HepG2 (cell line): ENCODE results near the gene PRKCE. TPM values are rescaled to one million over a fixed set of nuclear protein-coding genes. Genes with fewer than 3 reads are reported as not detected.
A peak's percentile ranks its signal among the peaks of the same experiment; 100 is the strongest.

Experiments used
- ATAC-seq: fragments of 200-7000 bp; cut with Tn5 transposase; 3 replicates; pipeline ENCODE4 v1.9.1; 2020; ENCODE audit warnings: mild to moderate bottlenecking, moderate library complexity
- BruUV-seq: library from RNA; stranded (reverse); fragments of 400-500 nt; replicated peaks from 2 replicates; lab custom pipeline; 2021; lab: Mats Ljungman, UMichigan
- CTCF ChIA-PET: fragments of 300-600 bp; formaldehyde crosslinking; extraction: SDS; loops from one replicate; lab custom pipeline; 2021; ENCODE audit warnings: low total read pairs, inconsistent platforms, low intra/inter-chr PET ratio; lab: Yijun Ruan, JAX
- POLR2A ChIA-PET: fragments of 350-600 bp; sonication (Branson Sonifier 250); formaldehyde crosslinking; loops from one replicate; lab custom pipeline; 2020; ENCODE audit warnings: antibody characterized with exemption, inconsistent platforms; lab: Yijun Ruan, JAX
- DNase-seq: peaks from one replicate; pipeline ENCODE4 v3.0.0-alpha.2; 2015; ENCODE audit warnings: low spot score
- FAIRE-seq: peaks from 3 replicates; lab custom pipeline; 2011; peaks lifted over from hg19 to GRCh38; lab: Jason Lieb, UNC
- H2AFZ ChIP-seq: one replicate; pipeline ENCODE4 v1.6.1; 2011; ENCODE audit warnings: low read length, inconsistent platforms
- H3K27ac ChIP-seq: fragments of 300-600 bp; 3 replicates; pipeline ENCODE4 v1.8.0; 2011; ENCODE audit warnings: mixed run types, mild to moderate bottlenecking, mixed read lengths, low read length, inconsistent platforms; ENCODE audit not compliant: insufficient read depth; ENCODE audit errors: extremely low read length
- H3K27me3 ChIP-seq, 2 experiments: fragments of 200-600 bp in 1 of 2; 2 replicates in 1 of 2; 3 replicates in 1 of 2; pipeline versions ENCODE4 v1.6.0 to v1.8.0; 2011; ENCODE audit warnings: low read length in 2 of 2, mild to moderate bottlenecking in 2 of 2, moderate library complexity in 2 of 2, inconsistent platforms in 1 of 2; ENCODE audit not compliant: insufficient read depth in 2 of 2, control insufficient read depth in 1 of 2
- H3K36me3 ChIP-seq, 2 experiments: fragments of 200-600 bp in 1 of 2; replicated peaks in 1 of 2; 2 replicates in 1 of 2; 3 replicates in 1 of 2; pipeline versions ENCODE4 v1.5.1 to v1.8.0; 2011; ENCODE audit warnings: low read length in 2 of 2, inconsistent platforms in 1 of 2; ENCODE audit not compliant: insufficient read depth in 2 of 2, control insufficient read depth in 1 of 2
- H3K4me1 ChIP-seq: 2 replicates; pipeline ENCODE4 v1.5.1; 2012; ENCODE audit warnings: low read length, inconsistent platforms; ENCODE audit not compliant: insufficient read depth
- H3K4me2 ChIP-seq: 2 replicates; pipeline ENCODE4 v1.6.0; 2011; ENCODE audit warnings: low read depth, low read length, inconsistent platforms
- H3K4me3 ChIP-seq, 3 experiments: fragments of 200-600 bp in 1 of 3; sonication (generic), shearing (Covaris generic) in 1 of 3; replicated peaks in 1 of 3; 2 replicates each; pipeline ENCODE4 v1.5.1; 2011 to 2016; ENCODE audit warnings: low read length in 3 of 3, inconsistent platforms in 2 of 3, low read depth in 2 of 3, mild to moderate bottlenecking in 2 of 3, control low read depth in 1 of 3, mixed read lengths in 1 of 3; ENCODE audit not compliant: insufficient read depth in 1 of 3
- H3K79me2 ChIP-seq: one replicate; pipeline ENCODE4 v1.6.1; 2011; ENCODE audit warnings: low read length, inconsistent platforms; ENCODE audit not compliant: insufficient read depth
- H3K9ac ChIP-seq: 2 replicates; pipeline ENCODE4 v1.6.0; 2011; ENCODE audit warnings: mild to moderate bottlenecking, low read depth, low read length, inconsistent platforms; ENCODE audit not compliant: insufficient read depth
- H3K9me3 ChIP-seq: 2 replicates; pipeline ENCODE4 v1.5.1; 2012; ENCODE audit warnings: mild to moderate bottlenecking, low read length
- H4K20me1 ChIP-seq: 2 replicates; pipeline ENCODE4 v1.6.0; 2011; ENCODE audit warnings: inconsistent platforms, mild to moderate bottlenecking, low read length, moderate library complexity; ENCODE audit not compliant: insufficient read depth
- ATF7 ChIP-seq, 2 experiments: fragments of 450-650 bp in 1 of 2; sonication (generic) in 1 of 2; formaldehyde crosslinking in 1 of 2; IDR thresholded peaks; 2 replicates each; pipeline versions ENCODE4 v1.4.0 to v1.6.1; 2016 to 2020; ENCODE audit warnings: antibody characterized with exemption in 1 of 2, mild to moderate bottlenecking in 1 of 2, missing genetic modification reagents in 1 of 2
- CEBPB ChIP-seq: IDR thresholded peaks from 2 replicates; pipeline ENCODE4 v1.6.1; 2011; ENCODE audit warnings: low read depth, low read length, improper control_type of control experiment, borderline replicate concordance
- ZNF652 ChIP-seq: IDR thresholded peaks from 2 replicates; pipeline ENCODE4 v1.6.1; 2016; ENCODE audit warnings: low read depth, borderline replicate concordance
- ZZZ3 ChIP-seq: sonication (generic); formaldehyde crosslinking; IDR thresholded peaks from 2 replicates; pipeline ENCODE4 v1.4.0; 2020; ENCODE audit warnings: missing genetic modification reagents, mild to moderate bottlenecking, borderline replicate concordance
- WGBS: methylation state at CpG from one replicate; pipeline ENCODE4 v1.1.6; 2017; ENCODE audit warnings: low lambda C conversion rate; 5-methylcytosine and 5-hydroxymethylcytosine counted together
- in situ Hi-C: cut with HindIII; loops from 2 replicates; pipeline ENCODE4 v1.10.0; 2017; ENCODE audit warnings: low pct_unique_long_range_greater_than_20kb; ENCODE audit not compliant: extremely low pct_ligation_motif_present
- intact Hi-C: fragments of 100-400 bp; cut with micrococcal nuclease; formaldehyde crosslinking; loops from one replicate; pipeline ENCODE4 v1.10.0; 2022; ENCODE audit not compliant: unreplicated experiment
- polyA plus RNA-seq, 8 experiments: library from polyadenylated mRNA; depleted of rRNA in 3 of 8; stranded (reverse) in 7 of 8; unstranded in 1 of 8; fragments of >200 nt; fragmentation: Illumina TruSeq in 4 of 8; extraction: Trizol in 4 of 8; gene quantifications; 2 replicates each; pipeline versions ENCODE4 v1.2.1 to v1.2.3, GENCODE V29; 2011 to 2016; ENCODE audit warnings: low read depth in 4 of 8, missing spikeins in 1 of 8, mixed read lengths in 1 of 8; ENCODE audit not compliant: insufficient read depth in 1 of 8
- total RNA-seq, 5 experiments: library from RNA; depleted of rRNA; stranded (reverse); fragments of >200 nt; fragmentation: Illumina TruSeq; extraction: Trizol; gene quantifications; 2 replicates each; pipeline ENCODE4 v1.2.3, GENCODE V29; 2016; ENCODE audit warnings: low read depth in 1 of 5
- TF ChIP-seq, protein P1 (sequence below), 2 experiments: fragments of 450-650 bp in 1 of 2; sonication (generic) in 1 of 2; formaldehyde crosslinking; IDR thresholded peaks; 2 replicates each; pipeline versions ENCODE4 v1.5.0 to v1.8.0; 2020 to 2022; ENCODE audit warnings: mild to moderate bottlenecking in 1 of 2, missing genetic modification reagents in 1 of 2
- TF ChIP-seq, protein P2 (sequence below): sonication (generic); formaldehyde crosslinking; IDR thresholded peaks from 2 replicates; pipeline ENCODE4 v1.5.1; 2020; ENCODE audit warnings: mild to moderate bottlenecking, missing genetic modification reagents, moderate library complexity

Gene PRKCE
- total and polyA plus RNA-seq, 2 of the 13 experiments (the other 11 are each of a cell fraction or from before 2014, with no cell fraction given) = 1.0 to 3.9 TPM

DNA sequence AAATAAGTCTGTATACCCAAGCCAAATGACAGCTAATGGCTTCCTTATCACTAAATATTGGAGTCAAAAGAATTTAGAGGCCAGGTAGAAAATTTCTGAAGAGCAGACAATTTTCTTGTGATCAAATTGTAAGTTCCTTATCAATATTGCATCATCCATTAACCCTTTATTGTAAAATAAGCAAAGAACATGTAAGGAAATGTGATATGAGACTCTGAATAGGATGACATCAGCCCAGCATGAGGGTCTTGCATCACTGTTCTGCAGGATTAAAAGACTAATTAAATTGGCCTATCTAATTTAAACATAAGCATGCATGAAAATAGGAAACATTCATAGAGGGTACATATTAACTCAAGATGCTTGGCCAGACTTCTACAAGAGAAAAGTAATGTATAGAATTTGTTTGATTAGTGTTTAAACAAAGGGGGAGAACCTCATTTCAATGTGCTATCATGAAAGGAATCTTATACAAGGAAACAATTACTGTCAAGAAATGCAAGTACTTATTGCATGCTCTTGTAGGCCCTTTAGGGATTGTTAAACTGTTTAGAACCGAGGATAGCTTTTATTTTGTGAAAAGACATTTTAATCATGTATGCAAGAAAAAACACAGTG is 302.9 kb downstream of the PRKCE start:
- Histone ChIP-seq H3K27ac (no peak overlapping the region), H3K79me2 (no peaks in the 10 kb centered on the region), H3K9me3 (no peaks in the 10 kb centered on the region)
- peak; percentile 80 for TF ChIP-seq ATF7 (IDR thresholded peaks at IDR 0.05)
- TF ChIP-seq ATF7 (CRISPR knock-in tag; IDR thresholded peaks at IDR 0.05) = no peak
- no peak for TF ChIP-seq ZZZ3 (CRISPR knock-in tag)
- TF ChIP-seq, protein P1, sequence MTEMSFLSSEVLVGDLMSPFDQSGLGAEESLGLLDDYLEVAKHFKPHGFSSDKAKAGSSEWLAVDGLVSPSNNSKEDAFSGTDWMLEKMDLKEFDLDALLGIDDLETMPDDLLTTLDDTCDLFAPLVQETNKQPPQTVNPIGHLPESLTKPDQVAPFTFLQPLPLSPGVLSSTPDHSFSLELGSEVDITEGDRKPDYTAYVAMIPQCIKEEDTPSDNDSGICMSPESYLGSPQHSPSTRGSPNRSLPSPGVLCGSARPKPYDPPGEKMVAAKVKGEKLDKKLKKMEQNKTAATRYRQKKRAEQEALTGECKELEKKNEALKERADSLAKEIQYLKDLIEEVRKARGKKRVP (CRISPR knock-in tag; IDR thresholded peaks at IDR 0.05) = peak in 1 of 2 experiments; percentile 65; a peak in 1 of 4 replicates
- peak; percentile 25; the same call in 1 of the 2 replicates for TF ChIP-seq ZNF652
- TF ChIP-seq, protein P2, sequence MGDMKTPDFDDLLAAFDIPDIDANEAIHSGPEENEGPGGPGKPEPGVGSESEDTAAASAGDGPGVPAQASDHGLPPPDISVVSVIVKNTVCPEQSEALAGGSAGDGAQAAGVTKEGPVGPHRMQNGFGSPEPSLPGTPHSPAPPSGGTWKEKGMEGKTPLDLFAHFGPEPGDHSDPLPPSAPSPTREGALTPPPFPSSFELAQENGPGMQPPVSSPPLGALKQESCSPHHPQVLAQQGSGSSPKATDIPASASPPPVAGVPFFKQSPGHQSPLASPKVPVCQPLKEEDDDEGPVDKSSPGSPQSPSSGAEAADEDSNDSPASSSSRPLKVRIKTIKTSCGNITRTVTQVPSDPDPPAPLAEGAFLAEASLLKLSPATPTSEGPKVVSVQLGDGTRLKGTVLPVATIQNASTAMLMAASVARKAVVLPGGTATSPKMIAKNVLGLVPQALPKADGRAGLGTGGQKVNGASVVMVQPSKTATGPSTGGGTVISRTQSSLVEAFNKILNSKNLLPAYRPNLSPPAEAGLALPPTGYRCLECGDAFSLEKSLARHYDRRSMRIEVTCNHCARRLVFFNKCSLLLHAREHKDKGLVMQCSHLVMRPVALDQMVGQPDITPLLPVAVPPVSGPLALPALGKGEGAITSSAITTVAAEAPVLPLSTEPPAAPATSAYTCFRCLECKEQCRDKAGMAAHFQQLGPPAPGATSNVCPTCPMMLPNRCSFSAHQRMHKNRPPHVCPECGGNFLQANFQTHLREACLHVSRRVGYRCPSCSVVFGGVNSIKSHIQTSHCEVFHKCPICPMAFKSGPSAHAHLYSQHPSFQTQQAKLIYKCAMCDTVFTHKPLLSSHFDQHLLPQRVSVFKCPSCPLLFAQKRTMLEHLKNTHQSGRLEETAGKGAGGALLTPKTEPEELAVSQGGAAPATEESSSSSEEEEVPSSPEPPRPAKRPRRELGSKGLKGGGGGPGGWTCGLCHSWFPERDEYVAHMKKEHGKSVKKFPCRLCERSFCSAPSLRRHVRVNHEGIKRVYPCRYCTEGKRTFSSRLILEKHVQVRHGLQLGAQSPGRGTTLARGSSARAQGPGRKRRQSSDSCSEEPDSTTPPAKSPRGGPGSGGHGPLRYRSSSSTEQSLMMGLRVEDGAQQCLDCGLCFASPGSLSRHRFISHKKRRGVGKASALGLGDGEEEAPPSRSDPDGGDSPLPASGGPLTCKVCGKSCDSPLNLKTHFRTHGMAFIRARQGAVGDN = no peak
- TF ChIP-seq CEBPB = peak; percentile 71; the same call in 1 of the 2 replicates
- TF ChIP-seq, all 625 proteins: peak for 4
- Histone ChIP-seq H3K4me1 (peaks cover 6% of the 10 kb centered on the region), H3K9ac (no peak overlapping the region), H3K4me3 (no peak overlapping the region), H3K4me2 (no peak overlapping the region), H2AFZ (no peak overlapping the region), H4K20me1 (no peaks in the 10 kb centered on the region), H3K27me3 (no peaks in the 10 kb centered on the region), H3K36me3 (no peaks in the 10 kb centered on the region)
- ATAC-seq (no peak), DNase-seq (no peak), FAIRE-seq (no peak)
- BruUV-seq = no TSS peak
- in situ Hi-C loops = no loop called here
- 7% methylated on average over 1 of the region's 1 CpG for WGBS
- ChIA-PET CTCF (no interaction called here), POLR2A (no interaction called here)
- intact Hi-C loops = no loop called here
